ENCODE data around the gene SKP2.
"Not testable (repeated sequence)": the region's sequence is repeated elsewhere in the genome, so short reads cannot be mapped to it uniquely, and the experiment has no call there.

The SKP2 gene

DNA sequence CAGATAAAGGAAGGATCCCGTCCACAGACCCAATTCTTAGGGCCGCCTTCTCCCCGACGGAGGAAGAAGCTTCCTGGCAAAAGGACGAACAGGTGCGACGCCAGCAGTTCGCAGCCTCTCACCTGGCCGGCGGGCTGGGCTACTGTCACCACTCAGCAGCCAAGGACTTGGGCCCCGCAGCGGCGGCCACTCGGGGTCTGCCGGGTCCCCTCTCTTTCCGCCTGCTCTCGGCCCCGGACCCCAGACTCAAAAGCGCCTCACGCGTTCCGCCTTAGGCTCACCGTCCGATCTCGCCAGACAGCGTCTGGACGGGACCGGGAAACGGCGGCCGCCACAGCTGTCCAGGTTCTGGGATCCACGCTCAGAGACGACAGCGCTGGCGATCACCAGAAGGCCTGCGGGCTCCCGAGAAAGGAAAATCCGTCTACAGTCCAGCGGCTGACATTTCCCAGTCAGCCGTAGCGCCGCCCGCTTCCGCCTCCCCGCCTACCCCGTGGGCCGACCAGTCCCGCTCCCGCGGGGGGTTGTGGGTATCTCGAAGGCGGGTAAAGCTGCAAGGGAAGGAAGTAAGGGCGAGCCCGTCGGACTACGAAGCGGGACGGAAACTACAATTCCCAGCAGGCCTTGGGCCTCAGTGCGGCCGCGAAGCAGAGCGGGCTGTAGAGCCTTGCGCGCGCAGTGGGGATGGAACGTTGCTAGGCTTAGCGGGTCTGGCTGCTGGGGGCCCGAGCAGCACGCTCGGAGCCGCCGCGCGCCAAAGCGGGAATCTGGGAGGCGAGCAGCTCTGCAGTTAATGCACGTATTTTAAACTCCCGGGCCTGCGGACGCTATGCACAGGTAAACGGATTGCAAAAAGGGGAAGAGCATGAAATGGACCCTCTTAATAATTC is at the start of gene SKP2, which contains the start of gene LMBRD2:
Gene SKP2, plus strand, starts transcription at position 678 of the 890 bp plus-strand sequence. Its CDS starts 152 bp downstream, at position 830.
Gene LMBRD2, minus strand, starts transcription at position 454 of the 890 bp plus-strand sequence. CDS start 8,538 bp downstream, outside the sequence.
- peak; percentile 92 for DNase-seq (ENCODE audit: low read depth)

DNA sequence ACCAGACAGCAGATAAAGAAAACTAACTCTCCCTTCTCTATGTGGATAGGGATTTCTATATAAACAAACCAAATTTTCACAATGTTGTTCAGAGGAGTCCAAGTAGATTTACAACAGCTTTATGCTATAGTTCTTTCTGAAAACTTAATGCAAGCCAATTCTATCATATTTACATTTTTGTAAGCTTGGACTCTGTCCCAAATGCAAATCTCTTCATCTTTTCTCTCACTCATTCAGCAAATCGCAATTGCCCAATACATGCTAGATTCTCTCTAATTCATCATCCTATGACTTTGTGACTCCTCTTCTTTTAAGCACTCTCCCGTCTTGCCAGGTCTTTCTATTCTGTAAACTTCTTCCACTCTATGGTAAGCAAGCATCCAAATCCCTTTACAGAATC is 46.1 kb upstream of the SKP2 start:
- DNase-seq (ENCODE audit: low read depth): no peak

DNA sequence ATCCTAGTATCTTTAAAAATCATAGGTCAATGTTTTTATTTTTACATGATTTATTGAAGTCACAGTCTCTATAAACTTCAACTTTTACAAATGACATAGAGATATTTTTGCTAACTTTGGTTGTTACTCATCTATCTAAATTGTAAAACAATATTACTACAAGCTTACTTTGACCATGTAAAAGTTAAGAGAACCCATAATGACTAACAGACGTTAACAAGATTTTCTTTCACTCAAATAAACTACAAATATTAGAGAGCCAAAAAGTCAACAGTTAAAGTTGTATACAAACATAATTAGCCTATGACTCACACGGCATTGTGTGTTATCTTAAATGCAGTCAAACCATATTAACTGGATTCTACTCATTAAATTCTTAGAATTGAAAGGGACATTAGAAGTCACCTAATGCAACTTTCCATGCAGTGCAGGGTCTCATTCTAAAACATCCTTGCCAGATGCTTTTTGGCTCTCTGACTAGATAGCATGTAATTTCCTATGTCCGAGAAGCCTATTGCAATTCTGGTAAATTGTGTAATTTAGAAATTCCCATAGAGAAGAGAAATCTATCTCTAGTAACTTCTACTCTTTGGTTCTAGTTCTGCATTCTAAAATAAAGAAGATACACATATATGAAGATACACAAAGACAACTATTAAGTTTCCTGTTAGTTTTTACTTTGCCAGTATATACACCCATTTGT is 43.0 kb upstream of the SKP2 start:
- DNase-seq (ENCODE audit: low read depth): peak; percentile 10

DNA sequence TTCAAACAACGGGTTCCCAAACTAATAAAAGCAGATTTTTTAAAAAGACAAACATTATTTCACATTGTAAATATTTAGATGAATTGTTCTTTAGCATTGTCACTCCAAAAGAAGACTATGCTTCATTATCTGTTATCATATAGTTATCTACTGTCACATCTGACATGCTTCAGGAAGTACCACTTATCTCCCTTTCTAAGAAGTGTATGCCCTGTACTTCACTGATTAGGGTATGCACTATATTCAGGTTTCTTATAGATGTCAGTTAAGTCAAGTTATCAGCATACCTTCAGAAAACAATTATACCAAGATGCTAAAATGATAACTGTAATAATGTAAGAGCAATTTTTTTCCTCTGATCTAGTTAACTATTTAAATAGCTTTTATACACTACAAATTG is 40.7 kb upstream of the SKP2 start:
- DNase-seq (ENCODE audit: low read depth): no peak

DNA sequence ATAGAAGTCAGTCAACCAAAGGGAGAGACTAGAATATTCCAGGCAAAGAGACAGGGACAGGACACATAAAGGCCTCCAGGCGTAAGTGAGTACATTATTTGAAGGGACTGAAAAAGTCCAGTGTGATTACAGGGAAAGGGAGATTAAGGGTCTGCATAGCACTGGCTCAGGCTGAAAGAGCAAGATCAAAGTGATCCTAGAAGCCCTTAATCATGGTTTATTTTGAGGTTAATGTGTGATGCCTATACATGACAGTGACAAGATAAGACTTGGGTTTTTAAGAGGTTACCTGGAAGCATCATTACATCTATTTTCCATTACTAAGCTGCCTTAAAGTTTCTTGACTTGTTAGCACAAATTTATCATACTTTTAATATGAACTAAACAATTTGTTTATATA is 26.0 kb upstream of the SKP2 start:
- no peak for DNase-seq (ENCODE audit: low read depth)

DNA sequence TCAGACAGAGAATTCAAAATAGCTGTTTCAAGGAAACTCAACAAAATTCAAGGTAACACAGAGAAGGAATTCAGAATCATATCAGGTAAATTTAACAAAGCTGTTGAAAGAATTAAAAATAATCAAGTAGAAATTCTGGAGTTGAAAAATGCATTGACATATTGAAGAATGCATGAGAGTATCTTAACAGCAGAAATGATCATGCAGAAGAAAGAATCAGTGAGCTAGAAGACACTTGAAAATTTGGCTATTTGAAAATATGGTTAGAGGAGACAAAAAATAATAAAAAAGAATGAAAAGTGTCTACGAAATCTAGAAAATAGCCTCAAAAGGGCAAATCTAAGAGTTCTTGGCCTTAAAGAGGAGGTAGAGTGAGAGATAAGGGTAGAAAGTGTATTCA is 23.1 kb upstream of the SKP2 start:
- no peak for DNase-seq (ENCODE audit: low read depth)

DNA sequence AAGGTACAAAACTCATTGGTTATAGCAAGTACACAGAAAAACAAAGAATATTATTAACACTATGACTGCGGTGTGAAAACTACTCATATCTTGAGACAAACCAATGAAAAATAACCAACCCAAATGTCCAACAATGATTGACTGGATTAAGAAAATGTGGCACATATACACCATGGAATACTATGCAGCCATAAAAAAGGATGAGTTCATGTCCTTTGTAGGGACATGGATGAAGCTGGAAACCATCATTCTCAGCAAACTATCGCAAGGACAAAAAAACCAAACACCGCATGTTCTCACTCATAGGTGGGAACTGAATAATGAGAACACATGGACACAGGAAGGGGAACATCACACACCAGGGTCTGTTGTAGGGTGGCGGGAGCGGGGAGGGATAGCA is 22.2 kb upstream of the SKP2 start:
- DNase-seq (ENCODE audit: low read depth): not testable (repeated sequence)

DNA sequence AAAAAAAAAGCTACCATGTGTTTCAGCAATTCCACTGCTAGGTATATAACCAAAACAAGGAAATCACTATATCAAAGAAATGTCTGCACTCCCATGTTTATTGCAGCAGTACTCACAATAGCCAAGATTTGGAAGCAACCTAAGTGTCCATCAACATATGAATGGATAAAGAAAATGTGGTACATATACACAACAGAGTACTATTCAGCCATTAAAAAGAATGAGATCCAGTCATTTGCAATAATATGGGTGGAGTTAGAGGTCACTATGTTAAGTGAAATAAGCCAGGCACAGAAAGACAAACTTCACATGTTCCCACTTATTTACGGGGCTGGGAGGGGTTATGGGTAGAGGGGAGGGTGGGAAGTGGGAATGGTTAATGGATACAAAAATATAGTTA is 18.9 kb upstream of the SKP2 start:
- DNase-seq (ENCODE audit: low read depth): not testable (repeated sequence)

DNA sequence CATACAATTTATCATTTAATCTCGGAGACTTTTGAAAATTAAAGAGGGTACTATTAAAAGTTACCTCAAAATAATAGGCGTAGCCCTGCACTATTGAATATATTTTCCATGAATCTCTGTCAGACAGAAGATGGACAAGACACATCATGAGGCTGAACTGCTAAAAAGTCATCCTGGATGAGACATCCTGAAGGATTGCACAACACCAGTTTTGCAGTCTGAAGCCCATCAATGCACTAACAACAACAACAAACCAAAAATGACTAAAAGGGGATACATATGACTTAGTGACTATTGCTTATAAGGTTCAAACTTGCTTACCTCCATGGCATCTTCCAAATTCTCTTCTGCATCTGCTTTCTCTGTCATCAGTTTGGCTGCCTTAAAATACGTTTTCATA is 15.9 kb upstream of the SKP2 start:
- DNase-seq (ENCODE audit: low read depth): no peak

DNA sequence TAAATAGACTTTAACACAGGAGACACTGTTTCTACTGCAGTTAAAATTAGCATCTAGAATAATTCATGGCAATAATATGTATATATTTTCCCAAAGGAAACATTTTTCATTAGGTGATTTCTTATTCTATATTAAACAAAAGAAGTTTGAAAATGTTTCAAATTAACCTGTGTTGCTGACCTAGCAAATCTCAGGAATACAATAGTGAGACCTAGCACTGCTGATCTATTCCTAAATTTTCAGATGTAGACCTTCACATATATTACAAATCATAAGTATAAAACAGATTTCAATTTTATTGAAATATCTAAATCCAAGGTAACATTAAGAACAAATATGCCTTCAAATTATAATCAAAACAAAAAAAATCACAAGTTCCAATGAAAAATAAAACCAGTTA is 15.3 kb upstream of the SKP2 start:
- DNase-seq (ENCODE audit: low read depth): no peak

DNA sequence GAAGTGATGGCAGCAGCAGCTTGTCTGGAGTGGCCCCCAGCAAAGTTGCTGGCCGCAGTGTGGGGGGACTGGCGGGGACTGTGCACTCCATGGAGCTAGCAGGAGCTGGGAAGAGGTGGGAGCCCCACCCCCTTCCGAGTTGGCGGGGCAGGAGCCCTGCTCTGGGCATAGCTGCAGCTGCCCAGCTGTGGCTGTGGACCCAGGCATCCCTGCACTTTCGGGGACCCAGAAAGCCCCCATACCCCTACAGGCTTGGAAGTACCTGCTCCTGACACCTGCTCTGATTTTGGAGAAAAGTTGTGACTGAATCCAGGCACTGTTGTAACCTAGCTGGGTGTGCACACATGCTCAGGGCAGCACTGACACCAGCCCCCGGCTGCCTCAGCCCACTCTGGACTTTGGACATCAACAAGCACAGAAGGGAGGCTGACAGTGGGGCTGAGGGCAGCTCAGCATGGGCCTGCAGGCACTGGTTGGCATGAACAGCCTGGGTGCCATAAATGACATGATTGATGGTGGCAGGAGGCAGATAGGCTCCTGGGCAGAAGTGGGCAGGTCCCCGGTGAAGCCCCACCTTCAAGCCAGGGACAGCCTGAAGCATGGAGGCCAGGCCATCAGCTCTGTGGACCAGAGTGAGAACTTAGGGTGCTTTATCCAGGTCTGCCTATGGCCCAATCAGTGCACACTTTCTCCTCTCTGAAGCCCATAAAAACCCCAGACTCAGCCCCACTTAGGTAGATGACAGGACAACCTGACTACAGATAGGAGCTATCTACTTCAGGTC is 12.8 kb upstream of the SKP2 start:
- no peak for DNase-seq (ENCODE audit: low read depth)

DNA sequence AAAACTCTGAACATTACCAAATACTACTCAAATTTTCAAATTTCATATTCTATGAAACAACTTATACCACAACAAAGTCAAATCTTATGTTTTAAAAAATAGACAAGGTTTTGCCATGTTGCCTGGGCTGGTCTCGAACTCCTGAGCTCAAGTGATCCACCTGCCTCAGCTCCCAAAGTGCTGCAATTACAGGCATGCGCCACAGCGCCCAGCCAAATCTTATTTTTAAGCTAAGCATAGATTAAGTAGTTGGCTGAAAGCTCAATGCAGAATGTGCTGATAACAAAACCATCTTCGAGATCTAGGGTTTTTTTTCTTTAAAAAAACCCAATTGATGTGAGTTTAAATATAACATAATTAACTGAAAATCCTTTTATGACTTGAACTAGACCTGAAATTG is 6.6 kb upstream of the SKP2 start:
- no peak for DNase-seq (ENCODE audit: low read depth)

DNA sequence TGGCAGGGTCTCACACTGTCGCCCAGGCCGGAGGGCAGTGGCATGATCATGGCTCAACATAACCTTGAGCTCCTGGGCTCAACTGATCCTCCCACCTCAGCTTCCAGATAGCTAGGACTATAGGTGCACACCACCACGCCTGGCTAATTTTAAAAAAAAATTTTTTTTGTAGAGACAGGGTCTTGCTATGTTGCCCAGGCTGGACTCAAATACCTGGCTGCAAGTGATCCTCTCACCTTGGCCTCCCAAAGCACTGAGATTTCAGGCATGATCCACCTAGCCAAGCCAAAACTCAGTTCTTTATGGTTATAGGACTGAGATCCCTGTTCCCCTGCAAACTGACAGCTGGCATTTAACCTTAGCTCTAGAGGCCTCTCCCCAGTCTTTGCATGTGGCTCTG is 5.5 kb upstream of the SKP2 start:
- DNase-seq (ENCODE audit: low read depth): no peak

DNA sequence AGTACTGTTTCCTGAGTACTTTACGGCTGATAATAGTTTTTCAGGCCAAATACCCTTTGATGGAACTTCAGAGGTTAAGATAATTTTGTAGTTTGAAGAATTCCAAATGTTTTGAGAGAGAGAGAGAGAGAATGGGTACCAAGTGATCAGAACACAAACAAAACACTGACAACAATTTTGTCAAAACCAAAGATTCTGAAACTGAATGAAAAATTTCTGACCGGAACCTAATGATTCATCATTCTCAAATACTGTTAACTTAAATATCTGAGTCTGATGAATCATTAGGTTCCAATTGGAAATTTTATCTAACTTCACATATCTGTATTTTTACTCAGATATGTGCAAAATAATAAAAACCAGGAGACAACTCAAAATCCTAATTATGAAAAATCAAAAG is 4.2 kb upstream of the SKP2 start:
- no peak for DNase-seq (ENCODE audit: low read depth)

DNA sequence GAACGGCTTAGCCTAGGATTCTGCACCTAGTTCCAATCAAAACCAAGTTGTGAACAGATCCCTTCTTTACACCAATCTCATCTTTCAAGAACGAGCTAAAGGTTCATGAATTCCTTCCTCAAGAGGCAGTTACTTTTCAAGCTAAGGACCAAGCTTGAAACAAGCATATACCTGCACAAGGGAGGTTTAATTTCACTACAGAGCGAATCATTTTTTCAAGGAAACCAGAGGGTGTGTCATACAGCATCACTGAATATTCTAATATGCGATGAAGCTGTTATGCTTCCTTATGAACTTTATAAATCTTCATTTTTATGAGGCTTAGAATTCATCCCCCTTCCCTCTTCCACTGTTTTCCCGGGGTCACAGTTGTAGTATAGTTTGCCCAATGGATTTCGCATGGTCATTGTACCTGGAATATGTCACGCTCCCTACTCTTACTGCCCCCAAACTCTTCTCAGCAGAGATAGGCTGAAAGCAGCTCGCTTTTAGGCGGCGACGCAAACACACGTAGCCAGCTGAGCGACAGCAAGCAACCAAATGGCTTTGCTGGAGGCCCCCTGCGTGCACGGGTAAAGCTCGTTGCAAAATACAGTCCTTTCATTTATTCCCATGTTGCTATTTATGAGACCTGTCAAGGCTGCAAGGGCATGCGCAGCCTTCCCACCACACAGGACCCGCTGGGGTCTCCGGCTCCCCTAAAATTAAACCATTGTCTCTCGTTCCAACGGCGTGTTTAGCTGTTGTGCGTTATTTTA is 1.1 kb upstream of the SKP2 start:
- no peak for DNase-seq (ENCODE audit: low read depth)

DNA sequence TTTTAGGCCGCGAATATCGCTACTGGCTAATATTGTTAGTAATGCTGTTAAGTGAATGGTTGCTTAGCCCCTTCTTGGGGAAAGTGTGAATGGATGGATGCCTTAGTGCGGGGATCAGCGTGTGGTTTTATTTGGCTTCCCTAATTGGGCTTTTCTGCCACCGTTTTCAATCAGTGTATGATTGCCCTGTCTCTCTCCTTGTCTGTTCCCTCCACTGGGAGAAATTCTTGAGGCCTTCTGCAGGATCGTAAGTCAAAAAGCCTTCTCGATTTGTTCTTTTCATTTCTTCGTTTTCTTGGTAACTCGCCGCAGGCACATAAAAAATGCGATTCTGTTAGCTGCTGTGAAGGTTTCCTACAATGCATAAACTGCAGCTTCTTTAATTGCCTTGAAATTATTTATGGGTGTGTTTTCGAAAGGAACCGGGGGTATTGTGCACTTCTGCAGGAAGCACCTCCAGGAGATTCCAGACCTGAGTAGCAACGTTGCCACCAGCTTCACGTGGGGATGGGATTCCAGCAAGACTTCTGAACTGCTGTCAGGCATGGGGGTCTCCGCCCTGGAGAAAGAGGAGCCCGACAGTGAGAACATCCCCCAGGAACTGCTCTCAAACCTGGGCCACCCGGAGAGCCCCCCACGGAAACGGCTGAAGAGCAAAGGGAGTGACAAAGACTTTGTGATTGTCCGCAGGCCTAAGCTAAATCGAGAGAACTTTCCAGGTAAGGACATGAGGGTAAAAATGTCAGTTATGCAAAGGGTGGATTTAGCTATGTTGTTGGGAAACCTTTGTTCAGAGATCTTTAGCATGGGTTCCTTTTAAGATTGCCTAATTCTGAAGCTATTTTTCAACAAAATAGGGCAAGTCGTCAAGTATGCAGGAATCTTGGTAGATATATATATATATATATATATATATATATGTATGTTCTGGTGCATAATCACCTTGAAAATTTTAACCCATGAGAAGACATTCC is 700 bp downstream of the SKP2 start:
- peak; percentile 7 for DNase-seq (ENCODE audit: low read depth)

DNA sequence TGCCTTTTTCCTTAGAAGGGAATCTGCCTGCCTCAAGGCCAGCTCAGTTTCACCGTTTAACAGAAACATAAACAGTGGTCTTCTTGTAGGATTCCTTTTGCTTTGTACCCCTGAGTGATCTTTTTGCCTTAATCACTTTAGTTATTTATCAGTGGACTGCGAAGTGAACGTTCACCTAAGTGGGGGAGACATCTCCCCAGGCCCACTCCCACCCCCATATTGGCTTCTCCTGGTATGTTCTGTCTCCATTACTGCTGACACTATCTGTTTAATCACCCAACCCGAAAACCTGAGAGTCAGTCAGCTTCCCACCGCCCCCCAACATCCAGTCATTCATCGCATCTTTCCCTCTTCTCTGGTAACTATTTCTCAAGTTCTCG is 1.4 kb downstream of the SKP2 start:
- no peak for DNase-seq (ENCODE audit: low read depth)

DNA sequence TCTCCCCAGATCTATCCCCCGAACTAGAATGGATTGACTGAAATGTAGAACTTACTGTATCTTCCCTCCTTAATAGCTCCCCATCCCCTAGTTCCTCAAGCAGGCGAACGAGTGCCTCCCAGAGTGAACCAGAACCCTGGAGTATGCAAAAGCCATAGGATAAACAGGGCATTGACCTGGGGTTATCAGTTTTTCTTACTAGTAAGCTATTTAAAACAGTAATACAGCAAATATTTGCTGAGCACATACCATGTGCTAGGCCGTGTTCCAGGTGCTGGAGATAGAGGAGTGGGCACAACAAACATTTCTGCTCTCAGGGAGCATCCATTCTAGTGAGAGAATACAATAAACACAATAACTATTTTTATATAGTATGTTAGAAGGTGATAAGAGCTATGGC is 1.8 kb downstream of the SKP2 start:
- no peak for DNase-seq (ENCODE audit: low read depth)

DNA sequence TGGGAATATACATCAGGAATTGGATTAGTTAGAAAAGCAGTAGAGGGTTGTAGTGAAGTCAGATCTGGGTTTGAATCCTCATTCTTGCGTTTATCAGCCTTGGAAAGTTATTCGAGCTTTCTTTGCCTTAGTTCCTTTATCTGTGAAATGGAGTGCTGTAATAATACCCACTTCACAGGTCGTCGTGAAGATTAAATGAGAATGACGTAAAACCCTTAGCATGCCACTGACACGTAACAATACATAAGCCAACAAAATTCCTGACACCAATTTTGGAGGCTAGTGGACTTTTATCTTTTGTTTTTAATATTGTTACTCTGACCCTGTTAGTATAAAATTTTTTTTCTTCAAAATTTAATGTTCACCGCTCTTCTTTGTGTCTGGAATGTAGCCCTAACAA is 3.4 kb downstream of the SKP2 start:
- no peak for DNase-seq (ENCODE audit: low read depth)

DNA sequence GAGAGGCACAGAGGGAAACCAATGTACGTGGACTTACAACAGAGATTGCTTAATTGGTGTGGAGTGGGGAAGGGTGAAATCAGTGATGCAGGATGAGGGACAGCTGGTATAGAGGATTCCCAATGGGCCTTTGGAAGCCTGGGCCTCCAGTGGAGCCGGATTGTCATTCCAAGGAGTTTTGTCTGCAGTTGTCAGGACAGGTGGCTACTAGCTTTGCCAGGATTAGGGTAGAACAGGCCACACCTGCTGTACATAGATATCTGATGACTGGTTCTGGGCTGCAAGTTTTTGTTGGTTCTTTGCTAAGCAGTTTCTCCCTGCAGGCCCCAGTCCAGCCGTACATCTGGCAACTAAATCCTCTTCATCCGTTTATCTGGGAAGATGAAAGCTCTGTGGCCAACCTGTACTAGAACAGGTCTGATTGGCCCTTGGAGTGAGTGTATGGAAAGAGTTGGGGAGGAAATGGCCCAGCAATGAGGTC is 4.2 kb downstream of the SKP2 start:
- DNase-seq (ENCODE audit: low read depth): no peak

Data from GM04503 (cell line).